Esophagus muscularis mucosa (tissue), 4 donors: ENCODE results near the gene SPNS1.

Experiments used
- CTCF ChIP-seq, 3 experiments: fragments of 200-600 bp in 2 of 3; fragments of 450-650 bp in 1 of 3; sonication (generic) in 2 of 3; IDR thresholded peaks; one replicate each; pipeline ENCODE4 v1.5.1; 2017 to 2019; ENCODE audit warnings: antibody characterized with exemption in 3 of 3, mild to moderate bottlenecking in 2 of 3, moderate library complexity in 1 of 3
- EP300 ChIP-seq: sonication (generic); formaldehyde crosslinking; IDR thresholded peaks from one replicate; pipeline ENCODE4 v1.6.1; 2017; ENCODE audit warnings: antibody characterized with exemption
- POLR2AphosphoS5 ChIP-seq, 2 donors: sonication (generic); formaldehyde crosslinking; IDR thresholded peaks; one replicate each; pipeline ENCODE4 v1.6.1; 2017; ENCODE audit warnings: antibody characterized with exemption in 2 of 2

GRCh38 chr16:28982418-28982817 is 7.8 kb downstream of the SPNS1 start:
- TF ChIP-seq POLR2AphosphoS5 (IDR thresholded peaks at IDR 0.05), result no peak
- no peak for TF ChIP-seq EP300
- no peak for TF ChIP-seq CTCF (IDR thresholded peaks at IDR 0.05)
